ENCODE results near the gene PRR15L. TPM values are rescaled to one million over a fixed set of nuclear protein-coding genes. Genes with fewer than 3 reads are reported as not detected.

Gene PRR15L
- total and polyA plus RNA-seq, 2 of the 4 experiments (the other 2 are of a cell fraction) = not detected

DNA sequence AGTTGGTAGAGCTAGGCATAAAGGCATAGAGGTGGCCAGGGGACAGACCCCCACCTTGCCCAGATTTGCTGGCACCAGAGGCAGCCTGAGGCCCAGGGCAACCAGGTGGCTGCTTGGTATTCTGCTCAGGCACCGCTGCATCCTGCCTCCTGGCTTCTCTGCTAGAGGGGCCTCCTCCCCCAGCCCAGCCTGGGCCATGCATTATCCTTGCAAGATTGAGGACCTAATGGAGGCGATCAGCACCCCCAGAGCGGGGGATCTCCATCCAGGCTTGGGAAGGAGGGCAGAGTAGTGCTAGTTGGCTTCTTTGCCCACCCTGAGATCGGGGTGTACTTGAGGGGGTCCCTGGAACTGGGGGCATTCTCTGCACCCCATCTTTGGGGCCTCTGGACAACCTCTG is 37.0 kb upstream of the PRR15L start:
- no peak overlapping the region; the same call in 1 of the 2 replicates for H2AK5ac ChIP-seq (ENCODE audit: low read depth, low read length)
- ChIA-PET CTCF (no interaction called here), POLR2A (ENCODE audit: unreplicated experiment) (no interaction called here)
- no peak overlapping the region for H3K4me3 ChIP-seq (ENCODE audit: insufficient read depth, low read depth, low read length)
- no peak overlapping the region for H2BK15ac ChIP-seq (ENCODE audit: low read depth, low read length)
- H4K5ac ChIP-seq (ENCODE audit: low read depth, low read length) = no peak overlapping the region
- no peak overlapping the region for H4K8ac ChIP-seq (ENCODE audit: low read depth in 2 of 2, low read length in 2 of 2)
- TF ChIP-seq RCOR1 (IDR thresholded peaks at IDR 0.05; ENCODE audit: insufficient replicate concordance, low read length) (no peak), MXI1 (IDR thresholded peaks at IDR 0.05; ENCODE audit: borderline replicate concordance, low read depth, low read length) (no peak), RAD21 (IDR thresholded peaks at IDR 0.05; ENCODE audit: low read length) (no peak), CEBPB (IDR thresholded peaks at IDR 0.05; ENCODE audit: low read depth, low read length) (no peak), POLR2A (IDR thresholded peaks at IDR 0.05; ENCODE audit: low read depth, low read length) (no peak), RFX5 (IDR thresholded peaks at IDR 0.05; ENCODE audit: low read depth, low read length) (no peak), BHLHE40 (IDR thresholded peaks at IDR 0.05; ENCODE audit: low read depth, low read length) (no peak), SMC3 (IDR thresholded peaks at IDR 0.05; ENCODE audit: low read depth, low read length) (no peak), FOS (IDR thresholded peaks at IDR 0.05; ENCODE audit: low read depth, low read length) (no peak), MAFK (IDR thresholded peaks at IDR 0.05; ENCODE audit: low read depth, low read length) (no peak), NFE2L2 (IDR thresholded peaks at IDR 0.05; ENCODE audit: low read depth, low read length) (no peak)
- TF ChIP-seq, protein P1, sequence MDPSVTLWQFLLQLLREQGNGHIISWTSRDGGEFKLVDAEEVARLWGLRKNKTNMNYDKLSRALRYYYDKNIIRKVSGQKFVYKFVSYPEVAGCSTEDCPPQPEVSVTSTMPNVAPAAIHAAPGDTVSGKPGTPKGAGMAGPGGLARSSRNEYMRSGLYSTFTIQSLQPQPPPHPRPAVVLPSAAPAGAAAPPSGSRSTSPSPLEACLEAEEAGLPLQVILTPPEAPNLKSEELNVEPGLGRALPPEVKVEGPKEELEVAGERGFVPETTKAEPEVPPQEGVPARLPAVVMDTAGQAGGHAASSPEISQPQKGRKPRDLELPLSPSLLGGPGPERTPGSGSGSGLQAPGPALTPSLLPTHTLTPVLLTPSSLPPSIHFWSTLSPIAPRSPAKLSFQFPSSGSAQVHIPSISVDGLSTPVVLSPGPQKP (IDR thresholded peaks at IDR 0.05; ENCODE audit: borderline replicate concordance, low read depth, low read length) = no peak
- H2BK120ac ChIP-seq (ENCODE audit: low read depth, low read length) = no peak overlapping the region
- peaks cover 2% of the 10 kb centered on the region; the same call in 1 of the 2 replicates for H3K4me1 ChIP-seq (ENCODE audit: control insufficient read depth, insufficient read depth, low read length)
- no peak overlapping the region for H3K4ac ChIP-seq (ENCODE audit: low read depth, low read length)
- dilution Hi-C loops (cut with HindIII; ENCODE audit: low sequenced_read_pairs, unreplicated experiment) = no loop called here
- no peaks in the 10 kb centered on the region for H4K20me1 ChIP-seq (ENCODE audit: insufficient read depth, low read length)
- no peak overlapping the region for H3K14ac ChIP-seq (replicated peaks; ENCODE audit: low read depth, low read length)
- no peaks in the 10 kb centered on the region for H3K9me1 ChIP-seq (ENCODE audit: insufficient read depth, low read length)
- no peak overlapping the region for H2AFZ ChIP-seq (replicated peaks; ENCODE audit: low read length, poor library complexity)
- H3K23ac ChIP-seq (ENCODE audit: low read depth, low read length) = no peak overlapping the region
- H3K18ac ChIP-seq (ENCODE audit: low read depth, low read length) = no peak overlapping the region
- H3K56ac ChIP-seq (ENCODE audit: extremely low read depth, insufficient read depth, low read length) = no peak overlapping the region
- no peak overlapping the region for H2AK9ac ChIP-seq (replicated peaks; ENCODE audit: low read depth, low read length, poor library complexity)
- H3K9me3 ChIP-seq (ENCODE audit: control insufficient read depth, insufficient read depth, low read length) = no peaks in the 10 kb centered on the region
- DNase-seq (no peak), ATAC-seq (ENCODE audit: low read depth) (no peak)
- no peak overlapping the region for H2BK20ac ChIP-seq (ENCODE audit: low read depth, low read length)
- H3K4me2 ChIP-seq (ENCODE audit: low read depth, low read length) = no peak overlapping the region
- BruUV-seq (replicated peaks) = no TSS peak
- no peak overlapping the region for H2BK5ac ChIP-seq (ENCODE audit: low read depth, low read length, poor library complexity, severe bottlenecking)
- H3K27me3 ChIP-seq (ENCODE audit: control insufficient read depth, insufficient read depth, low read length) = peaks cover 6% of the 10 kb centered on the region; the same call in 1 of the 2 replicates
- intact Hi-C loops (cut with micrococcal nuclease) = no loop called here
- in situ Hi-C loops (cut with MboI; ENCODE audit: low sequenced_read_pairs) = no loop called here
- no peaks in the 10 kb centered on the region for H3K79me1 ChIP-seq (ENCODE audit: low read depth in 1 of 2, low read length in 2 of 2)
- no peak overlapping the region for H4K91ac ChIP-seq (ENCODE audit: insufficient read depth, low read depth, low read length)
- H3K36me3 ChIP-seq (ENCODE audit: control insufficient read depth, insufficient read depth, low read length) = no peaks in the 10 kb centered on the region
- WGBS, 2 experiments (ENCODE audit: extremely low coverage in 2 of 2, insufficient read length in 1 of 2) = no CpG with 5 or more reads among the region's 4 CpGs
- no peak overlapping the region for H3K27ac ChIP-seq (ENCODE audit: insufficient read depth, low read length)
- no peak overlapping the region for H3K9ac ChIP-seq (ENCODE audit: low read depth, low read length)
